Mesothelial cell of epicardium (in vitro differentiated cells): ENCODE measurements around the gene CTBP1. TPM values are rescaled to one million over a fixed set of nuclear protein-coding genes. Genes with fewer than 3 reads are reported as not detected.
A peak's percentile ranks its signal among the peaks of the same experiment; 100 is the strongest.

Experiments
- DNase-seq, 2 experiments: peaks; one replicate each; pipeline ENCODE4 v3.0.0; 2021; ENCODE audit warnings: low spot score in 2 of 2; ENCODE audit not compliant: unreplicated experiment in 2 of 2
- H3K27ac Mint-ChIP-seq: 2 replicates; pipeline ENCODE4 v1.8.0; 2021; ENCODE audit warnings: mixed read lengths
- H3K27me3 Mint-ChIP-seq: 2 replicates; pipeline ENCODE4 v1.8.0; 2021; ENCODE audit warnings: low read depth, mixed read lengths
- H3K36me3 Mint-ChIP-seq: 2 replicates; pipeline ENCODE4 v1.8.0; 2021; ENCODE audit warnings: mixed read lengths
- H3K4me1 Mint-ChIP-seq: 2 replicates; pipeline ENCODE4 v1.8.0; 2021; ENCODE audit warnings: mixed read lengths
- H3K4me3 Mint-ChIP-seq: 2 replicates; pipeline ENCODE4 v1.8.0; 2021; ENCODE audit warnings: mild to moderate bottlenecking, moderate library complexity, mixed read lengths
- H3K9me3 Mint-ChIP-seq: 2 replicates; pipeline ENCODE4 v1.8.0; 2021; ENCODE audit warnings: mixed read lengths
- CTCF ChIP-seq: fragments of 200-600 bp; sonication (generic); IDR thresholded peaks from one replicate; pipeline ENCODE4 v1.5.0; 2021; ENCODE audit warnings: antibody characterized with exemption; ENCODE audit not compliant: unreplicated experiment
- total RNA-seq: library from RNA; stranded (reverse); gene quantifications from 3 replicates; pipeline ENCODE4 v1.2.1, GENCODE V29; 2021

The CTBP1 gene
- total RNA-seq, 1 donor from 2014 or later, result 194 TPM

GRCh38 chr4:1291996-1292702, 43.2 kb upstream of the CTBP1 start:
- Mint-ChIP-seq H3K27me3 (no peaks in the 10 kb centered on the region), H3K27ac (peak overlapping the region; percentile 47), H3K4me1 (peaks cover 34% of the 10 kb centered on the region), H3K9me3 (no peaks in the 10 kb centered on the region), H3K4me3 (peak overlapping the region; percentile 94), H3K36me3 (peaks cover 1% of the 10 kb centered on the region)
- no peak for DNase-seq
- no peak for TF ChIP-seq CTCF

GRCh38 chr4:1291091-1291490, 42.2 kb upstream of the CTBP1 start:
- Mint-ChIP-seq H3K9me3 (peaks cover 4% of the 10 kb centered on the region), H3K27me3 (no peaks in the 10 kb centered on the region), H3K4me3 (peak overlapping the region; percentile 94), H3K27ac (peak overlapping the region; percentile 96), H3K4me1 (peaks cover 27% of the 10 kb centered on the region), H3K36me3 (peaks cover 1% of the 10 kb centered on the region)
- TF ChIP-seq CTCF, result no peak
- no peak for DNase-seq

GRCh38 chr4:1290165-1290977, 41.4 kb upstream of the CTBP1 start:
- Mint-ChIP-seq H3K27ac (peak overlapping the region; percentile 96), H3K36me3 (peaks cover 1% of the 10 kb centered on the region), H3K9me3 (peaks cover 5% of the 10 kb centered on the region), H3K4me3 (peak overlapping the region; percentile 94), H3K4me1 (peaks cover 27% of the 10 kb centered on the region), H3K27me3 (no peaks in the 10 kb centered on the region)
- no peak for TF ChIP-seq CTCF
- no peak for DNase-seq

- peak; percentile 96 to 97 for DNase-seq
- no peak for TF ChIP-seq CTCF
- no peaks in the 10 kb centered on the region for H3K27me3 Mint-ChIP-seq
- peaks cover 27% of the 10 kb centered on the region for H3K4me1 Mint-ChIP-seq
- H3K9me3 Mint-ChIP-seq, result peaks cover 5% of the 10 kb centered on the region
- peak within 1 kb of the TSS; percentile 94 for H3K4me3 Mint-ChIP-seq
- peaks cover 1% of the 10 kb centered on the region for H3K36me3 Mint-ChIP-seq
- H3K27ac Mint-ChIP-seq, result peak within 1 kb of the TSS; percentile 96
These were observed 40.6 kb upstream of the CTBP1 start, which contains the start of gene MAEA for GRCh38 chr4:1289207-1290164. MAEA (plus strand) TSS chr4:1289891; CDS start chr4:1289914, 23 bp downstream.

GRCh38 chr4:1288786-1289185, 39.9 kb upstream of the CTBP1 start:
- Mint-ChIP-seq H3K4me1 (peaks cover 27% of the 10 kb centered on the region), H3K36me3 (peaks cover 1% of the 10 kb centered on the region), H3K4me3 (peak overlapping the region; percentile 78), H3K9me3 (peaks cover 5% of the 10 kb centered on the region), H3K27ac (peak overlapping the region; percentile 93), H3K27me3 (no peaks in the 10 kb centered on the region)
- DNase-seq, result no peak
- TF ChIP-seq CTCF, result no peak
